ENCODE measurements around the gene PRAMEF5.
"Not testable (repeated sequence)": the region's sequence is repeated elsewhere in the genome, so short reads cannot be mapped to it uniquely, and the experiment has no call there.

Gene PRAMEF5

GRCh38 chr1:13243536-13244263 lies 10.3 kb upstream of the PRAMEF5 start:
- not testable (repeated sequence) for DNase-seq (ENCODE audit: low read depth); H3K4me3 ChIP-seq (ENCODE audit: low read depth, low read length)

- not testable (repeated sequence) for DNase-seq (ENCODE audit: low read depth); H3K4me3 ChIP-seq (ENCODE audit: low read depth, low read length)
Measured at GRCh38 chr1:13245841-13246553, 8.0 kb upstream of the PRAMEF5 start.

- DNase-seq (ENCODE audit: low read depth); H3K4me3 ChIP-seq (ENCODE audit: low read depth, low read length): not testable (repeated sequence)
Measured at GRCh38 chr1:13246554-13246871, 7.5 kb upstream of the PRAMEF5 start.

- not testable (repeated sequence) for H3K4me3 ChIP-seq (ENCODE audit: low read depth, low read length); DNase-seq (ENCODE audit: low read depth)
Measured at GRCh38 chr1:13247122-13247521, 6.9 kb upstream of the PRAMEF5 start.

GRCh38 chr1:13265124-13265523 lies 11.1 kb downstream of the PRAMEF5 start:
- H3K4me3 ChIP-seq (ENCODE audit: low read depth, low read length); DNase-seq (ENCODE audit: low read depth): not testable (repeated sequence)

GRCh38 chr1:13277016-13277415 lies 23.0 kb downstream of the PRAMEF5 start:
- not testable (repeated sequence) for DNase-seq (ENCODE audit: low read depth)

GRCh38 chr1:13279617-13280016 lies 25.6 kb downstream of the PRAMEF5 start:
- H3K4me3 ChIP-seq (ENCODE audit: low read depth, low read length); DNase-seq (ENCODE audit: low read depth): not testable (repeated sequence)

More at GRCh38 chr1:13277016-13277415, 23.0 kb downstream of the PRAMEF5 start:
- not testable (repeated sequence) for H3K4me3 ChIP-seq (ENCODE audit: low read depth, low read length)

- H3K4me3 ChIP-seq (ENCODE audit: low read depth, low read length); DNase-seq (ENCODE audit: low read depth): not testable (repeated sequence)
Measured at GRCh38 chr1:13285037-13285436, 31.0 kb downstream of the PRAMEF5 start, which contains the start of gene PRAMEF8. PRAMEF8 (minus strand) TSS chr1:13285137; CDS start chr1:13284091, 1,046 bp downstream.

- not testable (repeated sequence) for DNase-seq (ENCODE audit: low read depth); H3K4me3 ChIP-seq (ENCODE audit: low read depth, low read length)
Measured at GRCh38 chr1:13289030-13289429, 35.0 kb downstream of the PRAMEF5 start.

- not testable (repeated sequence) for DNase-seq (ENCODE audit: low read depth); H3K4me3 ChIP-seq (ENCODE audit: low read depth, low read length)
Measured at GRCh38 chr1:13297216-13297931, 43.4 kb downstream of the PRAMEF5 start.

GRCh38 chr1:13298699-13299098 lies 44.7 kb downstream of the PRAMEF5 start:
- not testable (repeated sequence) for DNase-seq (ENCODE audit: low read depth); H3K4me3 ChIP-seq (ENCODE audit: low read depth, low read length)

GRCh38 chr1:13302197-13302596 lies 48.2 kb downstream of the PRAMEF5 start:
- not testable (repeated sequence) for DNase-seq (ENCODE audit: low read depth); H3K4me3 ChIP-seq (ENCODE audit: low read depth, low read length)

- DNase-seq (ENCODE audit: low read depth); H3K4me3 ChIP-seq (ENCODE audit: low read depth, low read length): not testable (repeated sequence)
Measured at GRCh38 chr1:13303239-13303638, 49.2 kb downstream of the PRAMEF5 start, which contains the start of gene PRAMEF33. PRAMEF33 (plus strand) TSS chr1:13303539; CDS start chr1:13305955, 2,416 bp downstream.
